Activated CD4-positive, alpha-beta T cell treated with anti-CD3 and anti-CD28 coated beads, Interleukin-2, amount 50 U/mL, for 16 hours (primary cell): ENCODE results near the gene POLDIP2.

ENCODE experiments used
- DNase-seq: peaks from one replicate; pipeline ENCODE4 v3.0.0-alpha.2; 2020

The POLDIP2 gene

GRCh38 chr17:28315846-28316705 is 41.3 kb downstream of the POLDIP2 start:
- DNase-seq = no peak

GRCh38 chr17:28313841-28314240 is 43.5 kb downstream of the POLDIP2 start:
- DNase-seq = no peak

GRCh38 chr17:28306954-28307401 is 50.3 kb downstream of the POLDIP2 start:
- no peak for DNase-seq

GRCh38 chr17:28298449-28298848 is 58.9 kb downstream of the POLDIP2 start:
- DNase-seq = no peak
